NB4 (cell line): ENCODE data around the gene ADAMTSL5.

ENCODE experiments used
- MAX ChIP-seq: IDR thresholded peaks from 2 replicates; pipeline ENCODE4 v1.6.1; 2011; ENCODE audit warnings: low read depth, low read length
- MYC ChIP-seq: IDR thresholded peaks from 2 replicates; pipeline ENCODE4 v1.6.1; 2011; ENCODE audit warnings: low read depth, low read length
- POLR2A ChIP-seq: IDR thresholded peaks from 2 replicates; pipeline ENCODE4 v1.6.1; 2011; ENCODE audit warnings: mild to moderate bottlenecking; ENCODE audit not compliant: insufficient read length; ENCODE audit errors: extremely low read depth
- TF ChIP-seq, protein P1 (sequence below): IDR thresholded peaks from one replicate; pipeline ENCODE4 v1.5.1; 2012; ENCODE audit warnings: low read depth, low read length

DNA sequence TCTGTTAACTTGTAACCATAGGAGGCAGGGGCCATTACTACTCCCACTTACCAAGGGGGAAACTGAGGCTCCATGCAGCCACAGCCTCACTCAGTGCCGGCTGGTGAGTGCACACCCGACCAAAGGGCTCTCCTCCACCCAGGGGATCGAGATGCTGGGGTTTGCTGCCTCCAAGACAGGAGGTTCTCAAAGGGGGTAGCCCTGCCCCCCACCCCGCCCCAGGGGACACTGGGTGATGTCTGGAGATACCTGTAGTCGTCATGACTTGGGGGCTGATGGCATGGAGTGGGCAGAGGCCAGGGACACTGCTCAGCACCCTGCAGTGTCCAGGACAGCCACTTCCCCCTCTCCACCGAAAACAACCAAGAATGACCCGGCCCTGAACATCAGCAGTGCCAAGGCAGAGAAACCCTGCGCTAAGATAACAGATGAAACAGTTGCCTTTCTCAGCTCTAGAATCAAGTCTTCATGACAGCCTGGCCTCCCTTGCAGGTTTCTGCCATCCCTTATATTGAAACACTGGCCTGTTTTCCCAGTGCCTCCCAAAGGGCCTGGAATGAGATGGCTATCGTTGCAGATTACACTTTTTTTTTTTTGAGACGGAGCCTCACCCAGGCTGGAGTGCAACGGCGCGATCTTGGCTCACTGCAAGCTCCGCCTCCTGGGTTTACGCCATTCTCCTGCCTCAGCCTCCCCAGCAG lies 18.6 kb downstream of the ADAMTSL5 start:
- TF ChIP-seq, protein P1, sequence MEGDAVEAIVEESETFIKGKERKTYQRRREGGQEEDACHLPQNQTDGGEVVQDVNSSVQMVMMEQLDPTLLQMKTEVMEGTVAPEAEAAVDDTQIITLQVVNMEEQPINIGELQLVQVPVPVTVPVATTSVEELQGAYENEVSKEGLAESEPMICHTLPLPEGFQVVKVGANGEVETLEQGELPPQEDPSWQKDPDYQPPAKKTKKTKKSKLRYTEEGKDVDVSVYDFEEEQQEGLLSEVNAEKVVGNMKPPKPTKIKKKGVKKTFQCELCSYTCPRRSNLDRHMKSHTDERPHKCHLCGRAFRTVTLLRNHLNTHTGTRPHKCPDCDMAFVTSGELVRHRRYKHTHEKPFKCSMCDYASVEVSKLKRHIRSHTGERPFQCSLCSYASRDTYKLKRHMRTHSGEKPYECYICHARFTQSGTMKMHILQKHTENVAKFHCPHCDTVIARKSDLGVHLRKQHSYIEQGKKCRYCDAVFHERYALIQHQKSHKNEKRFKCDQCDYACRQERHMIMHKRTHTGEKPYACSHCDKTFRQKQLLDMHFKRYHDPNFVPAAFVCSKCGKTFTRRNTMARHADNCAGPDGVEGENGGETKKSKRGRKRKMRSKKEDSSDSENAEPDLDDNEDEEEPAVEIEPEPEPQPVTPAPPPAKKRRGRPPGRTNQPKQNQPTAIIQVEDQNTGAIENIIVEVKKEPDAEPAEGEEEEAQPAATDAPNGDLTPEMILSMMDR, result no peak
- TF ChIP-seq POLR2A (no peak), MYC (no peak), MAX (no peak)
